Omental fat pad (tissue), 4 donors: Measurements from ENCODE around the gene CELF2. TPM values are rescaled to one million over a fixed set of nuclear protein-coding genes. Genes with fewer than 3 reads are reported as not detected.

Experiments
- ATAC-seq: fragments of 150-250 bp; one replicate; pipeline ENCODE4 v1.9.1; 2016; ENCODE audit warnings: mild to moderate bottlenecking, moderate library complexity; ENCODE audit not compliant: low FRiP score
- DNase-seq: peaks from one replicate; pipeline ENCODE4 v3.0.0-alpha.2; 2019; ENCODE audit warnings: low spot score
- total RNA-seq, 4 donors: library from RNA; depleted of rRNA; stranded (reverse); fragments of >200 nt; gene quantifications; one replicate each; pipeline ENCODE4 v1.1.0, GENCODE V29; 2016
- TF ChIP-seq, protein P1 (sequence below), 3 donors: fragments of 450-650 bp; IDR thresholded peaks; one replicate each; pipeline ENCODE4 v1.5.1; 2016 to 2017; ENCODE audit warnings: antibody characterized with exemption in 3 of 3, mild to moderate bottlenecking in 3 of 3, moderate library complexity in 2 of 3

CELF2 gene
- total RNA-seq, 4 donors from 2014 or later: 81.7 to 116 (median 104) TPM

DNA sequence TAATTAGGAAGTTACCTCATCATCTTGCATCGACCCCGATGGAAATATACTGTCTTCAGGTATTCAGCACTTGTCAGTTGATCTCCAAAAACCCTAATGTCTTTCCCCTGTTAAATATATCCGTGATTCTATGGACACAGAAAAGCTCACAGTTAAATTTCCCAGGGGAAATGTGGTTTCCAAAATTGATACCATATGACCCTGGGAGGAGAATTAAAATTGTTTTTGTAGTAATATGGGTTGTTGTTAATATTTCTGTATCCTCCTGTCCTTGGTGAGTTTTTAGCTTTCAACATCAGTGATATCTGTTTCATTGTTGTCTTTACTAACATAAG, 132.1 kb downstream of the CELF2 start:
- DNase-seq (no peak), ATAC-seq (no peak)
- TF ChIP-seq, protein P1, sequence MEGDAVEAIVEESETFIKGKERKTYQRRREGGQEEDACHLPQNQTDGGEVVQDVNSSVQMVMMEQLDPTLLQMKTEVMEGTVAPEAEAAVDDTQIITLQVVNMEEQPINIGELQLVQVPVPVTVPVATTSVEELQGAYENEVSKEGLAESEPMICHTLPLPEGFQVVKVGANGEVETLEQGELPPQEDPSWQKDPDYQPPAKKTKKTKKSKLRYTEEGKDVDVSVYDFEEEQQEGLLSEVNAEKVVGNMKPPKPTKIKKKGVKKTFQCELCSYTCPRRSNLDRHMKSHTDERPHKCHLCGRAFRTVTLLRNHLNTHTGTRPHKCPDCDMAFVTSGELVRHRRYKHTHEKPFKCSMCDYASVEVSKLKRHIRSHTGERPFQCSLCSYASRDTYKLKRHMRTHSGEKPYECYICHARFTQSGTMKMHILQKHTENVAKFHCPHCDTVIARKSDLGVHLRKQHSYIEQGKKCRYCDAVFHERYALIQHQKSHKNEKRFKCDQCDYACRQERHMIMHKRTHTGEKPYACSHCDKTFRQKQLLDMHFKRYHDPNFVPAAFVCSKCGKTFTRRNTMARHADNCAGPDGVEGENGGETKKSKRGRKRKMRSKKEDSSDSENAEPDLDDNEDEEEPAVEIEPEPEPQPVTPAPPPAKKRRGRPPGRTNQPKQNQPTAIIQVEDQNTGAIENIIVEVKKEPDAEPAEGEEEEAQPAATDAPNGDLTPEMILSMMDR (IDR thresholded peaks at IDR 0.05): no peak

DNA sequence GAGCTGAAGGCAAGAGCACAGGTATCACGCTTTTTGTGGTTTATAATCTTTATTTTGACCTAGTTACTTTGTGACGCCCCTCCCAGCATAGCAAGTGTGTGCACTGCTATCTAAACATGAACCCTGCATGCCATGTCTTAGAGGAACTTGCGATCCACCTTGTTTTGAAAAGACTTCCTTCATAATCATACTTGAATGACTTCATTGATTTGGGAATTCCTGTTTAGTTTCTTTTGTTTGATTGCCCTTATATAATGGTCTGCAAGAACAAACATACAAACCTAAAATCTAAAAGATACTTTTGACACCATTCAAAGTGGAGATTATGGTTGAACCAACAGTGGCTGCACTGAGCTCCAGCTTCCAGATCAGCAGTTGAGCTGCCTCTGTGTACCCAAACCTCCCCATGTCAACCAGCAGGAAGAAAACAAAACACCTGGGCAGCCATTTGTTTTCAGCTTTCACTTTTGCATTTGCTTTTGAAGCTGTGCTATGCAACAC, 132.6 kb downstream of the CELF2 start:
- DNase-seq (no peak), ATAC-seq (no peak)
- TF ChIP-seq, protein P1 (IDR thresholded peaks at IDR 0.05): no peak

DNA sequence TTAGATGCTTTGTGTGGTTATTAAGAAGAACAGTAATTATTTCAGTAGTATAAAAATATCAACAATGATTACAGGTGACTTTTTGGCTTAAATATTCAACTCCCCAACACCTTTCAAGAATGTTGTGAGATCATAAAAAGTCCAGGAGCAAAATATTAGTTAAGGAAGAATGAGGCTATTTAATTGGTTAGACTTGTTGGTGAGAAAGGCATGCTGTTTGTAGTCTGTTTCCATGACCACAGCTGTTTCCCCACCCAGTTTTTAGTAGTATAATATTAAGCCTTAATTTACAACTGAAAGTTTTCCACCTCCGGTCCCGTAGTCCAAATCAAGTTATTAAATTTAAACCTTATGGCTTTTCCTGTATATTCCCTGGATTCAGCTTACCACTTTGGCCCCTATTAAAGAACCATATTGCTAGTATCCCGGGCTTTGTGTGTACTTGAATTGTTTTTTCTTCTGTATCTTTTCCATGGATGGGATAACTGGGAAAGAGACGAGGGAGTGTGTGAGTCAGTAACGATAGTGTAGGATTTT, 133.3 kb downstream of the CELF2 start:
- ATAC-seq (no peak), DNase-seq (no peak)
- TF ChIP-seq, protein P1 (IDR thresholded peaks at IDR 0.05): no peak

DNA sequence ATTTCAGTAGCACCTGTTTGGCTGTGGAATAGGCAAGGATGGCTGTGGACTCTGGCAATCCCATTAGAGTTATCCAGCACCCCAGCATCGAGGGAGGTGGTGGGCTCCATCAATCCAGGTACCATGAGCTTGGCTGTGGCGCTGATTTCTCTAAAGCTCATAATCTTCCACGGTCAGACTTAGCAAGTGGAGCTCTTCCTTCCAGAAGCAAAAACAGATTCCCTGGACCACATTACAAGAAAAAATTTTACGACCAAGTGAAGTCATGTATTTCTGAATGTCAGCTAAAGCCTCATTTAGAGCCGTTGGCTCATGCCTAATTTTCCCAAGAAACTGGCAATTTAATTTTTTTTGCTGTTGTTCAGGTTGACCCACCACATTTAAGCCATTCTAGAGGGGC, 135.1 kb downstream of the CELF2 start:
- DNase-seq: no peak
- TF ChIP-seq, protein P1 (IDR thresholded peaks at IDR 0.05): no peak

DNA sequence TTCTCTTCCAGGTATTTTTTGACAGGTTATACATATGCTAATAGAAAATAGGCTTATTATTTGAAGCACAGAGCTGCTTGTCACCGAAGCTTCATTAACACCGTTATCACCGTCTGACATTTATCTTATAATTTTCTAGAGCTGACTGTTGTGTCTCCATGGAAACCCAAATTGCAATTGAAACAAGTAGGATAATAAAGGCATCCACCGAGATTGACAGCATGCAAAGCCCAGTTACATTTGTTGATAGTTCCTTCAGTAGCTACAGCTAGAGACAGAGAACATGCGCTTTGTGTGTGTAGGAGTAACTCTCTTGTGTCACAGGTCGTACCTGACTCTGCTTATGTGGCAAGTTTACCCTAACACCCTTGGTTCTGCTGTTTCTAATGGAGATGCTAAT, 135.6 kb downstream of the CELF2 start:
- DNase-seq: no peak
- no peak for ATAC-seq
- TF ChIP-seq, protein P1 (IDR thresholded peaks at IDR 0.05): no peak

More for the DNA sequence above, 135.1 kb downstream of the CELF2 start:
- no peak for ATAC-seq

DNA sequence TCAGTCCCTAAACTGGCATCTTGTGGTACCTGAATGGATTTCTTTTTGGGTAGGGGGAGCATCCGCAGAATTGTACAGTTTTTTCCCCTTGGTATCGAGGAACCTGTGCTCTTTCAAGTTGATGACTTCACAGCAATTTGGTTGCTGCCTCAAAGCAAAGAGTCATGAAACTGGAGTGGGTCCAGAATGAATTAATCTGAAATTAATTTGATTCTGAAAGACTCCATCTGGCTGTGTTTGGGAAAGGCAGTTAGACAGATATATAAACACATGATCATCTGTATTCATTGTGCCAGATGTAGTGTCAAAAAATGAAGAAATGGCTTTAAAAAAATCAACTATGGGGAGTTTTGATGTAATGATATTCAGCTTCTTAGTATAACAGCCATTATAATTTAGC, 136.1 kb downstream of the CELF2 start:
- TF ChIP-seq, protein P1 (IDR thresholded peaks at IDR 0.05): no peak
- DNase-seq: no peak
- no peak for ATAC-seq

DNA sequence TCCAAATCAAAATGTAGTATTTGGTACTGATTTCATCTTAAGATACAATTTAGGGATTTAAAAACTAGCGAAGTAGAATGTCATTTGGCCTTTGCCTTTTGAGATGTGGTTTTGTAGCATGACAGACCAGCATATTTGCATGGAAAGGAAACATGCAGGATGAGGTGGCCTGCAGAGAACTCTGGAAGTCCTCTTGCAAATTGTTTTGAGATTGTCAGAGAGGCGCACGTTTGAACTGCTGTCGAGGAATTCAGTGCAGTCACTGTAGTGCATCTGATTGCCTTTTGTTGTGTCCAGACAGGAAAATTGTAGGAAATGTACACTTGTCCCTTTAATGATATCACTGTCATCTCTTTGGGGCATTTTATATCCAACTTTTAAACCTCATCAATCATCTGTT, 136.7 kb downstream of the CELF2 start:
- DNase-seq: no peak
- no peak for ATAC-seq
- TF ChIP-seq, protein P1 (IDR thresholded peaks at IDR 0.05): no peak
